PFSK-1 (cell line): ENCODE data around the gene USF1.

Experiments used
- FOXP2 ChIP-seq: optimal IDR thresholded peaks from 2 replicates; pipeline ENCODE3; 2011; ENCODE audit warnings: borderline replicate concordance, control low read depth, inconsistent platforms; ENCODE audit not compliant: insufficient read depth; ENCODE audit errors: extremely low read length, extremely low read depth
- POLR2AphosphoS5 ChIP-seq: IDR thresholded peaks from 2 replicates; pipeline ENCODE4 v1.6.1; 2012; ENCODE audit warnings: low read depth, mild to moderate bottlenecking, control low read depth, low read length, moderate library complexity
- REST ChIP-seq, 2 experiments: IDR thresholded peaks; 2 replicates each; pipeline versions ENCODE4 v1.6.1 to v1.8.0; 2011 to 2012; ENCODE audit warnings: low read depth in 2 of 2, low read length in 2 of 2, control low read depth in 1 of 2, inconsistent platforms in 1 of 2, mild to moderate bottlenecking in 1 of 2, moderate library complexity in 1 of 2; ENCODE audit not compliant: insufficient read depth in 1 of 2
- SIN3A ChIP-seq: IDR thresholded peaks from 2 replicates; pipeline ENCODE4 v1.6.1; 2012; ENCODE audit warnings: mild to moderate bottlenecking, low read length, moderate library complexity, borderline replicate concordance; ENCODE audit not compliant: insufficient read depth
- TAF1 ChIP-seq: IDR thresholded peaks from 2 replicates; pipeline ENCODE4 v1.6.1; 2012; ENCODE audit warnings: low read length, control low read depth, borderline replicate concordance; ENCODE audit not compliant: insufficient read depth

Gene USF1

GRCh38 chr1:161089251-161089924 is 43.6 kb upstream of the USF1 start, which contains the start of gene NECTIN4:
Gene NECTIN4, minus strand, starts transcription at chr1:161089558. Its CDS starts 262 bp downstream, at chr1:161089296.
- TF ChIP-seq SIN3A, result no peak
- TF ChIP-seq FOXP2, result no peak
- no peak for TF ChIP-seq TAF1
- TF ChIP-seq POLR2AphosphoS5, result no peak
- no peak for TF ChIP-seq REST (IDR thresholded peaks at IDR 0.05; ENCODE audit: insufficient read depth in 1 of 2, low read depth in 2 of 2, low read length in 2 of 2)

- TF ChIP-seq TAF1 (no peak), POLR2AphosphoS5 (no peak), REST (IDR thresholded peaks at IDR 0.05; ENCODE audit: insufficient read depth in 1 of 2, low read depth in 2 of 2, low read length in 2 of 2) (no peak), SIN3A (no peak)
Measured at GRCh38 chr1:161088587-161089110, 42.9 kb upstream of the USF1 start.

- TF ChIP-seq TAF1 (no peak), SIN3A (no peak), FOXP2 (no peak), POLR2AphosphoS5 (no peak), REST (IDR thresholded peaks at IDR 0.05; ENCODE audit: insufficient read depth in 1 of 2, low read depth in 2 of 2, low read length in 2 of 2) (no peak)
Measured at GRCh38 chr1:161086457-161086856, 40.7 kb upstream of the USF1 start.

- TF ChIP-seq TAF1, result no peak
- no peak for TF ChIP-seq REST (IDR thresholded peaks at IDR 0.05; ENCODE audit: insufficient read depth in 1 of 2, low read depth in 2 of 2, low read length in 2 of 2)
- TF ChIP-seq SIN3A, result no peak
Measured at GRCh38 chr1:161085165-161085564, 39.4 kb upstream of the USF1 start.

GRCh38 chr1:161084597-161084988 is 38.8 kb upstream of the USF1 start:
- no peak for TF ChIP-seq FOXP2
- no peak for TF ChIP-seq TAF1
- no peak for TF ChIP-seq REST (IDR thresholded peaks at IDR 0.05; ENCODE audit: insufficient read depth in 1 of 2, low read depth in 2 of 2, low read length in 2 of 2)
- TF ChIP-seq POLR2AphosphoS5, result no peak
- no peak for TF ChIP-seq SIN3A
